ENCODE results near the gene CSPG5. TPM values are rescaled to one million over a fixed set of nuclear protein-coding genes. Genes with fewer than 3 reads are reported as not detected.

The CSPG5 gene
- 1 to 10 TPM in 1 of 3 donors, under 1 TPM in 2; 0.58 to 1.7 (median 0.60) TPM for total RNA-seq
- long read RNA-seq, donor 1 = 0 reads
- long read RNA-seq, donor 2 = 0 reads

GRCh38 chr3:47578691-47579632 is at the start of gene CSPG5:
Gene CSPG5 (minus strand): TSS chr3:47578865. CDS start chr3:47578693, 172 bp downstream.
- intact Hi-C loops (cut with DNase I, micrococcal nuclease) = no loop called here

GRCh38 chr3:47628426-47628825 is 49.8 kb upstream of the CSPG5 start:
- no peak for DNase-seq
- intact Hi-C loops (cut with DNase I, micrococcal nuclease) = no loop called here
- H3K9me3 ChIP-seq = no peaks in the 10 kb centered on the region
- no peak for TF ChIP-seq CTCF (IDR thresholded peaks at IDR 0.05)
- no peaks in the 10 kb centered on the region for H3K4me1 ChIP-seq (ENCODE audit: low read depth)
- no peak for ATAC-seq
- H3K4me3 ChIP-seq = no peak overlapping the region
- H3K36me3 ChIP-seq (ENCODE audit: low read depth) = no peaks in the 10 kb centered on the region

More at GRCh38 chr3:47578691-47579632, at the start of gene CSPG5:
- DNase-seq (peak in 2 of 3 donors; percentile 16 to 48), ATAC-seq (peak; percentile 63)
- Histone ChIP-seq H3K9me3 (no peaks in the 10 kb centered on the region), H3K36me3 (ENCODE audit: low read depth) (no peaks in the 10 kb centered on the region), H3K4me1 (ENCODE audit: low read depth) (peaks cover 9% of the 10 kb centered on the region), H3K4me3 (no peak within 1 kb of the TSS)
- no peak for TF ChIP-seq CTCF (IDR thresholded peaks at IDR 0.05)

- no peak for TF ChIP-seq CTCF (IDR thresholded peaks at IDR 0.05)
- no peak for DNase-seq
Measured at GRCh38 chr3:47622671-47623461, 44.2 kb upstream of the CSPG5 start.

GRCh38 chr3:47617086-47618010 is 38.7 kb upstream of the CSPG5 start:
- H3K36me3 ChIP-seq (ENCODE audit: low read depth) = peaks cover 3% of the 10 kb centered on the region
- intact Hi-C loops (cut with DNase I, micrococcal nuclease) = no loop called here
- no peak for DNase-seq
- H3K9me3 ChIP-seq = no peaks in the 10 kb centered on the region
- ATAC-seq = no peak
- H3K4me1 ChIP-seq (ENCODE audit: low read depth) = no peaks in the 10 kb centered on the region
- H3K4me3 ChIP-seq = no peak overlapping the region
- no peak for TF ChIP-seq CTCF (IDR thresholded peaks at IDR 0.05)

More at GRCh38 chr3:47622671-47623461, 44.2 kb upstream of the CSPG5 start:
- intact Hi-C loops (cut with DNase I, micrococcal nuclease) = no loop called here
- peaks cover 3% of the 10 kb centered on the region for H3K36me3 ChIP-seq (ENCODE audit: low read depth)
- H3K9me3 ChIP-seq = no peaks in the 10 kb centered on the region
- H3K4me1 ChIP-seq (ENCODE audit: low read depth) = no peaks in the 10 kb centered on the region
- ATAC-seq = peak; percentile 18
- no peak overlapping the region for H3K4me3 ChIP-seq

GRCh38 chr3:47614788-47615187 is 36.1 kb upstream of the CSPG5 start:
- Histone ChIP-seq H3K9me3 (no peaks in the 10 kb centered on the region), H3K4me1 (ENCODE audit: low read depth) (no peaks in the 10 kb centered on the region), H3K36me3 (ENCODE audit: low read depth) (peaks cover 5% of the 10 kb centered on the region), H3K4me3 (no peak overlapping the region)
- intact Hi-C loops (cut with DNase I, micrococcal nuclease) = no loop called here
- no peak for DNase-seq
- TF ChIP-seq CTCF (IDR thresholded peaks at IDR 0.05) = no peak
- no peak for ATAC-seq
